Prostate gland (tissue), 2 donors: Measurements from ENCODE around the gene PTBP2.

Experiments used
- POLR2A ChIP-seq: fragments of 450-650 bp; IDR thresholded peaks from one replicate; pipeline ENCODE4 v1.6.1; 2016; ENCODE audit warnings: antibody characterized with exemption, mild to moderate bottlenecking
- POLR2AphosphoS5 ChIP-seq: sonication (generic); formaldehyde crosslinking; IDR thresholded peaks from one replicate; pipeline ENCODE4 v1.6.1; 2017; ENCODE audit warnings: antibody characterized with exemption
- TF ChIP-seq, protein P1 (sequence below), 4 experiments: fragments of 200-600 bp in 2 of 4; fragments of 450-650 bp in 2 of 4; sonication (generic) in 2 of 4; IDR thresholded peaks; 1 replicate in 3 of 4; 2 replicates in 1 of 4; pipeline ENCODE4 v1.5.1; 2016 to 2019; ENCODE audit warnings: antibody characterized with exemption in 4 of 4, mild to moderate bottlenecking in 2 of 4, moderate library complexity in 2 of 4

- TF ChIP-seq POLR2A (no peak), POLR2AphosphoS5 (no peak)
- TF ChIP-seq, protein P1, sequence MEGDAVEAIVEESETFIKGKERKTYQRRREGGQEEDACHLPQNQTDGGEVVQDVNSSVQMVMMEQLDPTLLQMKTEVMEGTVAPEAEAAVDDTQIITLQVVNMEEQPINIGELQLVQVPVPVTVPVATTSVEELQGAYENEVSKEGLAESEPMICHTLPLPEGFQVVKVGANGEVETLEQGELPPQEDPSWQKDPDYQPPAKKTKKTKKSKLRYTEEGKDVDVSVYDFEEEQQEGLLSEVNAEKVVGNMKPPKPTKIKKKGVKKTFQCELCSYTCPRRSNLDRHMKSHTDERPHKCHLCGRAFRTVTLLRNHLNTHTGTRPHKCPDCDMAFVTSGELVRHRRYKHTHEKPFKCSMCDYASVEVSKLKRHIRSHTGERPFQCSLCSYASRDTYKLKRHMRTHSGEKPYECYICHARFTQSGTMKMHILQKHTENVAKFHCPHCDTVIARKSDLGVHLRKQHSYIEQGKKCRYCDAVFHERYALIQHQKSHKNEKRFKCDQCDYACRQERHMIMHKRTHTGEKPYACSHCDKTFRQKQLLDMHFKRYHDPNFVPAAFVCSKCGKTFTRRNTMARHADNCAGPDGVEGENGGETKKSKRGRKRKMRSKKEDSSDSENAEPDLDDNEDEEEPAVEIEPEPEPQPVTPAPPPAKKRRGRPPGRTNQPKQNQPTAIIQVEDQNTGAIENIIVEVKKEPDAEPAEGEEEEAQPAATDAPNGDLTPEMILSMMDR (IDR thresholded peaks at IDR 0.05), result no peak
Measured at GRCh38 chr1:96703186-96703585, 18.4 kb upstream of the PTBP2 start.
